ENCODE results near the gene USP22.

DNA sequence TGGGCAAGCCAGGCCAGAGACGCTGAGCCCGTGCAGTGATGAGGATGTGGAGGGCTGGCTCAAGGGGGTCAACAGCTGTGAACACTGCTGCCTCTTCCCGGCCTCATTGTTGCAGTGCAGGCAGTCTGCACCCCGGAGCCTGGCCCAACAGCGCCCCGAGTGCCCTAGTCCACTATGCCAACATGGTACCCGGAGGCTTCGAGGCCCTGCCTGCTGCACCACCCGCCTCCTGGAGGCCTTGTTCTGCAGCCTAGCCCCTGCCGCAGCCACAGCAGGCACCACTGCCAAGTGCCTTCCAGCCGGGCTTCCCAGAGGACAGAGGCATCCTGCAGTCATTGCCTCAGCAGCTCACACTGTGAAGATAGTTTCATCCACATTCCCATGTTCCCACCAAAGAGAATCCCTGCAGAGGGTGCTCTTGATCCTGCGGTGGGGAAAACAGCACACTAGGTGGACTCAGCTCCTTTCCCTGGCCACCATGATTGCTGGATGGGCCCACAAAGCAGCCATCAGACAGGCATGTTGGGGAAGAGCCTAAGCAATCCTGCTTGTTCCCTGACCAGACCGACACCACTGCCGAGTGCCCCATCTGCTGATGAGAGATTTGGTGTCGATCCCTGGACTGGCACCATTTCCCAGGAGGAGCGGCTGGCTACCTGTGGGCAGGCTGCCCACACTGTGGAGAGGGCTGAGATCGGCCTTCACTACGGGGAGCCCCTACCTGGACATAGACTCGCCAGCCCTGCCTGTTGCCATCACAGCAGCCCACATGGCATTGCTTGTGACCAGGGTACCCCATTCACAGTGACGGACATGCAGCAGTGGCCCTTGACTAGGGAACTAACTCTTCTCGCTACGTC lies 44.9 kb downstream of the USP22 start:
- TF ChIP-seq, protein P1, sequence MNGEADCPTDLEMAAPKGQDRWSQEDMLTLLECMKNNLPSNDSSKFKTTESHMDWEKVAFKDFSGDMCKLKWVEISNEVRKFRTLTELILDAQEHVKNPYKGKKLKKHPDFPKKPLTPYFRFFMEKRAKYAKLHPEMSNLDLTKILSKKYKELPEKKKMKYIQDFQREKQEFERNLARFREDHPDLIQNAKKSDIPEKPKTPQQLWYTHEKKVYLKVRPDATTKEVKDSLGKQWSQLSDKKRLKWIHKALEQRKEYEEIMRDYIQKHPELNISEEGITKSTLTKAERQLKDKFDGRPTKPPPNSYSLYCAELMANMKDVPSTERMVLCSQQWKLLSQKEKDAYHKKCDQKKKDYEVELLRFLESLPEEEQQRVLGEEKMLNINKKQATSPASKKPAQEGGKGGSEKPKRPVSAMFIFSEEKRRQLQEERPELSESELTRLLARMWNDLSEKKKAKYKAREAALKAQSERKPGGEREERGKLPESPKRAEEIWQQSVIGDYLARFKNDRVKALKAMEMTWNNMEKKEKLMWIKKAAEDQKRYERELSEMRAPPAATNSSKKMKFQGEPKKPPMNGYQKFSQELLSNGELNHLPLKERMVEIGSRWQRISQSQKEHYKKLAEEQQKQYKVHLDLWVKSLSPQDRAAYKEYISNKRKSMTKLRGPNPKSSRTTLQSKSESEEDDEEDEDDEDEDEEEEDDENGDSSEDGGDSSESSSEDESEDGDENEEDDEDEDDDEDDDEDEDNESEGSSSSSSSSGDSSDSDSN (CRISPR knock-in tag; IDR thresholded peaks at IDR 0.05) = no peak
- TF ChIP-seq KAT2B (IDR thresholded peaks at IDR 0.05; ENCODE audit: borderline replicate concordance, low read depth, low read length) = no peak
- no peak for TF ChIP-seq EP300 (IDR thresholded peaks at IDR 0.05; ENCODE audit: low read depth in 2 of 2, low read length in 2 of 2)
- TF ChIP-seq EP300 (CRISPR knock-in tag; IDR thresholded peaks at IDR 0.05; ENCODE audit: borderline replicate concordance) = no peak
- TF ChIP-seq TP53 (CRISPR knock-in tag; conservative IDR thresholded peaks at IDR 0.05) = no peak
- TF ChIP-seq ZNF841 (CRISPR knock-in tag; IDR thresholded peaks at IDR 0.05; ENCODE audit: borderline replicate concordance) = no peak
- TF ChIP-seq ZNF235 (CRISPR knock-in tag; IDR thresholded peaks at IDR 0.05; ENCODE audit: borderline replicate concordance) = no peak
- TF ChIP-seq GATA4 (IDR thresholded peaks at IDR 0.05; ENCODE audit: borderline replicate concordance, low read depth) = no peak
- TF ChIP-seq, protein P2, sequence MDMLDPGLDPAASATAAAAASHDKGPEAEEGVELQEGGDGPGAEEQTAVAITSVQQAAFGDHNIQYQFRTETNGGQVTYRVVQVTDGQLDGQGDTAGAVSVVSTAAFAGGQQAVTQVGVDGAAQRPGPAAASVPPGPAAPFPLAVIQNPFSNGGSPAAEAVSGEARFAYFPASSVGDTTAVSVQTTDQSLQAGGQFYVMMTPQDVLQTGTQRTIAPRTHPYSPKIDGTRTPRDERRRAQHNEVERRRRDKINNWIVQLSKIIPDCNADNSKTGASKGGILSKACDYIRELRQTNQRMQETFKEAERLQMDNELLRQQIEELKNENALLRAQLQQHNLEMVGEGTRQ (IDR thresholded peaks at IDR 0.05; ENCODE audit: low read depth, low read length) = no peak
- TF ChIP-seq, protein P2 (CRISPR knock-in tag; IDR thresholded peaks at IDR 0.05; ENCODE audit: borderline replicate concordance) = no peak
- TF ChIP-seq, protein P3, sequence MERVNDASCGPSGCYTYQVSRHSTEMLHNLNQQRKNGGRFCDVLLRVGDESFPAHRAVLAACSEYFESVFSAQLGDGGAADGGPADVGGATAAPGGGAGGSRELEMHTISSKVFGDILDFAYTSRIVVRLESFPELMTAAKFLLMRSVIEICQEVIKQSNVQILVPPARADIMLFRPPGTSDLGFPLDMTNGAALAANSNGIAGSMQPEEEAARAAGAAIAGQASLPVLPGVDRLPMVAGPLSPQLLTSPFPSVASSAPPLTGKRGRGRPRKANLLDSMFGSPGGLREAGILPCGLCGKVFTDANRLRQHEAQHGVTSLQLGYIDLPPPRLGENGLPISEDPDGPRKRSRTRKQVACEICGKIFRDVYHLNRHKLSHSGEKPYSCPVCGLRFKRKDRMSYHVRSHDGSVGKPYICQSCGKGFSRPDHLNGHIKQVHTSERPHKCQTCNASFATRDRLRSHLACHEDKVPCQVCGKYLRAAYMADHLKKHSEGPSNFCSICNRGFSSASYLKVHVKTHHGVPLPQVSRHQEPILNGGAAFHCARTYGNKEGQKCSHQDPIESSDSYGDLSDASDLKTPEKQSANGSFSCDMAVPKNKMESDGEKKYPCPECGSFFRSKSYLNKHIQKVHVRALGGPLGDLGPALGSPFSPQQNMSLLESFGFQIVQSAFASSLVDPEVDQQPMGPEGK (CRISPR knock-in tag; IDR thresholded peaks at IDR 0.05) = no peak
- TF ChIP-seq ZNF670 (CRISPR knock-in tag; IDR thresholded peaks at IDR 0.05; ENCODE audit: borderline replicate concordance) = no peak
- no peak for TF ChIP-seq NONO (IDR thresholded peaks at IDR 0.05)
- no peak for TF ChIP-seq NONO (CRISPR knock-in tag; conservative IDR thresholded peaks at IDR 0.05)
- TF ChIP-seq, protein P4, sequence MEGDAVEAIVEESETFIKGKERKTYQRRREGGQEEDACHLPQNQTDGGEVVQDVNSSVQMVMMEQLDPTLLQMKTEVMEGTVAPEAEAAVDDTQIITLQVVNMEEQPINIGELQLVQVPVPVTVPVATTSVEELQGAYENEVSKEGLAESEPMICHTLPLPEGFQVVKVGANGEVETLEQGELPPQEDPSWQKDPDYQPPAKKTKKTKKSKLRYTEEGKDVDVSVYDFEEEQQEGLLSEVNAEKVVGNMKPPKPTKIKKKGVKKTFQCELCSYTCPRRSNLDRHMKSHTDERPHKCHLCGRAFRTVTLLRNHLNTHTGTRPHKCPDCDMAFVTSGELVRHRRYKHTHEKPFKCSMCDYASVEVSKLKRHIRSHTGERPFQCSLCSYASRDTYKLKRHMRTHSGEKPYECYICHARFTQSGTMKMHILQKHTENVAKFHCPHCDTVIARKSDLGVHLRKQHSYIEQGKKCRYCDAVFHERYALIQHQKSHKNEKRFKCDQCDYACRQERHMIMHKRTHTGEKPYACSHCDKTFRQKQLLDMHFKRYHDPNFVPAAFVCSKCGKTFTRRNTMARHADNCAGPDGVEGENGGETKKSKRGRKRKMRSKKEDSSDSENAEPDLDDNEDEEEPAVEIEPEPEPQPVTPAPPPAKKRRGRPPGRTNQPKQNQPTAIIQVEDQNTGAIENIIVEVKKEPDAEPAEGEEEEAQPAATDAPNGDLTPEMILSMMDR (CRISPR knock-in tag; IDR thresholded peaks at IDR 0.05) = no peak; the same call in 1 of the 2 replicates
